ENCODE measurements around the gene CAMSAP2.

DNA sequence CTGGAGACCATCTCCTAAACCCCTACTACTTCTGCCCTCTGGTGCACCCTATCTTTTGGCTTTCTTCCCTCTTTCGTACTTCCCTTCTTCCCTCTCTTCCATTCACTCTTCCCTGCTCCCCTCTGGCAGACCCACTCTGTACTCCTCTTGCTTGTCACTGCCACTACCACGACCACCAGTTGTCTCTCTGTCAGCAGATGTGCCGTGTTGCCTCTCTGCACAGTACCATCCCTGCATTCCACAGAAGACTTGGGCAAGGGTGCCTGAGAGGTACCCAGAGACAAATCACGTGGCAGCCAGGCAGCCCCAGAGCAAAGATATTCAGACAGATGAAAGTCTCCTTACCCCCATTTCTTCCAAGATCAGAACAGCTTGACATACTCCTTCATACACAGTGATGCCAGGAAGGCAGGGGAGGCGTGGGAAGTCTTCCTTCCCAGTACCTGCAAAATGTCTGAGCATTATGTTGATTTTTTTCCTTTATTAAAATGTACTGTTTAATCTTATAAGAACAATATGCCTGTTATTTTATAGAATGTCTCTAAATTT, 15.0 kb downstream of the CAMSAP2 start:
- TF ChIP-seq POLR2A (IDR thresholded peaks at IDR 0.05) = no peak
- no peak for TF ChIP-seq CTCF (IDR thresholded peaks at IDR 0.05)
